Fibroblast of lung (primary cell): Measurements from ENCODE around the gene SCP2. TPM values are rescaled to one million over a fixed set of nuclear protein-coding genes. Genes with fewer than 3 reads are reported as not detected.
A peak's percentile ranks its signal among the peaks of the same experiment; 100 is the strongest.

Experiments used
- DNase-seq, 2 donors: peaks; one replicate each; pipeline versions ENCODE4 v3.0.0 to v3.0.0-alpha.2; 2010; ENCODE audit warnings: low read depth in 2 of 2
- H2AFZ ChIP-seq: 2 replicates; pipeline ENCODE4 v1.5.1; 2012; ENCODE audit warnings: low read length, control low read depth, inconsistent platforms
- H3K27ac ChIP-seq: 2 replicates; pipeline ENCODE4 v1.5.1; 2011; ENCODE audit warnings: low read length, control low read depth; ENCODE audit not compliant: insufficient read depth
- H3K27me3 ChIP-seq: 2 replicates; pipeline ENCODE4 v1.5.1; 2011; ENCODE audit warnings: mild to moderate bottlenecking, low read length; ENCODE audit not compliant: control insufficient read depth, insufficient read depth
- H3K36me3 ChIP-seq: 2 replicates; pipeline ENCODE4 v1.5.1; 2011; ENCODE audit warnings: low read length; ENCODE audit not compliant: control insufficient read depth, insufficient read depth
- H3K4me1 ChIP-seq: 2 replicates; pipeline ENCODE4 v1.5.1; 2011; ENCODE audit warnings: low read length; ENCODE audit not compliant: control insufficient read depth, insufficient read depth; ENCODE audit errors: extremely low read depth
- H3K4me2 ChIP-seq: 2 replicates; pipeline ENCODE4 v1.5.1; 2011; ENCODE audit warnings: low read length, control low read depth; ENCODE audit not compliant: insufficient read depth; ENCODE audit errors: extremely low read depth
- H3K4me3 ChIP-seq, 4 experiments: fragments of 200-600 bp in 1 of 4; sonication (generic) in 1 of 4; replicated peaks in 1 of 4; 2 replicates each; pipeline ENCODE4 v1.5.1; 2011 to 2016; ENCODE audit warnings: low read length in 4 of 4, low read depth in 3 of 4, mild to moderate bottlenecking in 3 of 4, control low read depth in 2 of 4, inconsistent platforms in 1 of 4, mixed read lengths in 1 of 4; ENCODE audit not compliant: insufficient read depth in 1 of 4; ENCODE audit errors: control extremely low read depth in 1 of 4
- H3K79me2 ChIP-seq: 2 replicates; pipeline ENCODE4 v1.5.1; 2012; ENCODE audit warnings: mild to moderate bottlenecking, low read length, inconsistent platforms; ENCODE audit not compliant: control insufficient read depth, insufficient read depth
- H3K9ac ChIP-seq: 2 replicates; pipeline ENCODE4 v1.5.1; 2011; ENCODE audit warnings: mild to moderate bottlenecking, low read length, control low read depth; ENCODE audit not compliant: insufficient read depth
- H3K9me3 ChIP-seq: 2 replicates; pipeline ENCODE4 v1.5.1; 2012; ENCODE audit warnings: low read depth, low read length; ENCODE audit not compliant: control insufficient read depth, insufficient read depth
- H4K20me1 ChIP-seq: 2 replicates; pipeline ENCODE4 v1.5.1; 2011; ENCODE audit warnings: low read length; ENCODE audit not compliant: control insufficient read depth, insufficient read depth; ENCODE audit errors: extremely low read depth
- CTCF ChIP-seq, 2 donors: IDR thresholded peaks in 1 of 2; conservative IDR thresholded peaks in 1 of 2; 1 replicate in 1 of 2; 2 replicates in 1 of 2; pipeline ENCODE4 v1.5.1; 2011 to 2012; ENCODE audit warnings: low read length in 2 of 2, control low read depth in 1 of 2, inconsistent platforms in 1 of 2, low read depth in 1 of 2, mild to moderate bottlenecking in 1 of 2
- EZH2 ChIP-seq: IDR thresholded peaks from 2 replicates; pipeline ENCODE4 v1.5.1; 2012; ENCODE audit warnings: low read length, control low read depth, mild to moderate bottlenecking; ENCODE audit errors: missing control alignments
- polyA plus RNA-seq, 2 donors: library from polyadenylated mRNA; depleted of rRNA in 1 of 2; stranded (reverse) in 1 of 2; unstranded in 1 of 2; fragments of >200 nt; gene quantifications; 2 replicates each; pipeline ENCODE4 v1.2.1, GENCODE V29; 2011 to 2012; ENCODE audit warnings: missing spikeins in 1 of 2
- total RNA-seq: library from RNA; depleted of rRNA; stranded (reverse); fragments of >200 nt; gene quantifications from 2 replicates; pipeline ENCODE4 v1.2.1, GENCODE V29; 2014

Gene SCP2
- total and polyA plus RNA-seq, 2 donors (not counting 1 experiment from before 2014, with no cell fraction given): 222 to 305 TPM

- TF ChIP-seq EZH2 (no peak), CTCF (conservative IDR thresholded peaks at IDR 0.05 in 1 of 2, IDR thresholded peaks at IDR 0.05 in 1 of 2; ENCODE audit: low read depth in 1 of 2, low read length in 2 of 2) (no peak)
- Histone ChIP-seq H3K27me3 (no peaks in the 10 kb centered on the region), H3K79me2 (peaks cover 32% of the 10 kb centered on the region), H3K27ac (no peak overlapping the region), H4K20me1 (no peaks in the 10 kb centered on the region), H3K4me3 (peak overlapping the region in 3 of 4 experiments; percentile 74 to 88 (median 75)), H2AFZ (no peak overlapping the region), H3K4me2 (peak overlapping the region; percentile 76), H3K9ac (no peak overlapping the region), H3K9me3 (no peaks in the 10 kb centered on the region), H3K36me3 (no peaks in the 10 kb centered on the region), H3K4me1 (no peaks in the 10 kb centered on the region)
- DNase-seq: peak; percentile 17 to 40
Observed at GRCh38 chr1:53016705-53017104, 89.6 kb downstream of the SCP2 start.

DNA sequence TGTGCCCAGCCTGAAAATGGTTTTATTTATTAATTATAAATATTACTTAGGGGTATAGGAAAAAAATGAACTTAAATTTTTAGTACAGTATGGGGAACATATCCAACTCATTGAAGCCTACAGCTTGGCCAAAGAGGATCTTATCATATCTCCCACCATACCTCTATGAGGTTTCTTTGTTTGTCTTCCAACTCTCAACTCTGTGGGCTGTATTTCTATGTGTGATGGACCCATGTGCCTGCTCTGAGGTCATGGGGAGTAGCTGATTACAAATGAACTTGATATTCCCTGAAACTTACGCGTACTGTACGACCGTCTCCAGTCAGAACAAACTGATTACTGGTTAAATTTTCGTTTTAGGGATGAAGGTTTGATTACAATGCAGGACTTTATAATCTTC is 93.5 kb downstream of the SCP2 start:
- Histone ChIP-seq H3K4me3 (no peak overlapping the region), H3K9ac (no peak overlapping the region), H3K79me2 (peaks cover 41% of the 10 kb centered on the region), H3K27ac (no peak overlapping the region), H3K4me1 (peaks cover 10% of the 10 kb centered on the region), H3K4me2 (no peak overlapping the region), H3K9me3 (no peaks in the 10 kb centered on the region), H3K27me3 (no peaks in the 10 kb centered on the region), H4K20me1 (no peaks in the 10 kb centered on the region), H3K36me3 (no peaks in the 10 kb centered on the region), H2AFZ (no peak overlapping the region)
- TF ChIP-seq EZH2 (no peak), CTCF (conservative IDR thresholded peaks at IDR 0.05 in 1 of 2, IDR thresholded peaks at IDR 0.05 in 1 of 2; ENCODE audit: low read depth in 1 of 2, low read length in 2 of 2) (no peak)
- no peak for DNase-seq

GRCh38 chr1:53022179-53022578 is 95.1 kb downstream of the SCP2 start:
- Histone ChIP-seq H3K4me3 (no peak overlapping the region), H3K9me3 (no peaks in the 10 kb centered on the region), H3K27me3 (no peaks in the 10 kb centered on the region), H3K27ac (no peak overlapping the region), H3K36me3 (no peaks in the 10 kb centered on the region), H3K4me1 (peaks cover 14% of the 10 kb centered on the region), H3K79me2 (peaks cover 37% of the 10 kb centered on the region), H2AFZ (no peak overlapping the region), H3K9ac (no peak overlapping the region), H4K20me1 (no peaks in the 10 kb centered on the region), H3K4me2 (no peak overlapping the region)
- no peak for DNase-seq
- no peak for TF ChIP-seq EZH2
- TF ChIP-seq CTCF (conservative IDR thresholded peaks at IDR 0.05 in 1 of 2, IDR thresholded peaks at IDR 0.05 in 1 of 2; ENCODE audit: low read depth in 1 of 2, low read length in 2 of 2): no peak
